IPS DF 4.7 (cell line): Measurements from ENCODE around the gene OPHN1.
"Not testable (repeated sequence)": the region's sequence is repeated elsewhere in the genome, so short reads cannot be mapped to it uniquely, and the experiment has no call there.

ENCODE experiments used
- DNase-seq: peaks from one replicate; pipeline ENCODE4 v3.0.0-alpha.2; 2013; ENCODE audit warnings: low spot score; ENCODE audit errors: extremely low read depth

Gene OPHN1

DNA sequence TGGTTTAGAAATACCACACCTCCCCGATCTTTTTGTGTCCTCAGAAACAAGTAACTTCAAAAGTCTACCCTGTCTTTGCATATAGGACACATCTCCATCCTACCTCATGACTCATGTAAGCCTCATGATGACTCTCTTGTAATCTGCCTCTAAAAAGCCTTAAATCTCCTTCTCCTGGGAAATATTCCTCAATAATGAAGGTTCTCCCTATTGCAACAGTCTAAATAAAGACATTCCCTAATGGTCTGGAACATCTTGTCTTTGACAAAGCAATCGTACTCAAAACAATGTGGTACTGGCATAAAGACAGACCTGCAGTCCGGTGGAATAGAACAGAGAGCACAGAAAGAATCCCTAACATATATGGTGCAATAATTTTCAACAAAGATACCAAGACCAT is 257.7 kb downstream of the OPHN1 start:
- no peak for DNase-seq

DNA sequence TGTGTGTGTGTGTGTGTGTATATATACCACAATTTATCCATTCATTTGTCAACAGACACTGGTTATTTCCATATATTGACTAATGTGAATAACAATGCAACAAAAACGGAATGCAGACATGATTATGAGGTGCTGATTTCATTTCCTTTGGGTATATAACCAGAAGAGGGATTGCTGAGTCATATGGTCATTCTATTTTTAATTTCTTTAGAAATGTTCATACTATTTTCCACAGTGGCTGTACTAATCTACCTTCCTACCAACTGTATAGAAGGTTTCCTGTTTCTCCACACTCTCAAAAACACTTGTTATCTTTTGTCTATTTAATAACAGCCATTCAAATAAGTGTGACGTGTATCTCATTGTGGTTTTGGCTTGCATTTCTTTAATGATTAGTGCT is 269.9 kb downstream of the OPHN1 start:
- DNase-seq: no peak

DNA sequence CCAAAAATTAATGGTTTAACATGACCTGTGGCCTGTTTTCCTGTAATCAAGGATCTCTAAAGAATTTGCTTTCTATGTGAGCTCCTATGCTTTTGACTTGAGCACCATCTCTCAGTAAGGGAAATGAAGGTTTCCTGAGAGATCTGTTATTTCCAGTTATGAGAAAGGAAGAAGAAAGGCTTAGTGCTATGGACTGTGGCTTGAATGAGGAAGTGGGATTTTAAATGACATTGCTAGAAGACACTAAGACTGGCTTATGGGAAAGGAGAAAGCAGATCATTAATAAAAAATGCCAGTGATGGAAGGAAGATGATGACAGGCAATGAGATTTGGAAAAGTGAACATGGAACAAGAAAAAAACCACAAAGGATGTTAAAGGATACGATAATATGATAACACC is 285.4 kb downstream of the OPHN1 start:
- no peak for DNase-seq

DNA sequence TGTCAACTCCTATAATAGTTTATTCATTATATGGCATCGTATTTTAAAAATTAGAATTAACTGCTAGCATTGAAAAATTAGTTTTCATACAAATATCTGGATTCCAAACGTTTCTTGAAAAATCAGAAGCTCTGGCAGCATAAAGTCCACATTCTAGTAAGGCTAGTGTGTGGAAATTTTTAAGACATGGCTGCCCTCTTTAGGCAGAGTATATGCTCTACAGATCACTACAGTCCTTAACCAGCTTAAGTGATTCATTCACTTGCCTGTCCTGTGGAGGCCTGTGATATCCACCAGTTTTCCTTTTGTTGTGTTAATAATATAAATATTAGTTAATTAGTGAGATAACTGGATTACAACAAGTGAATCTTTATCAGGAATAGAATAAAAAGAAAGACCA is 287.2 kb downstream of the OPHN1 start:
- DNase-seq: no peak

DNA sequence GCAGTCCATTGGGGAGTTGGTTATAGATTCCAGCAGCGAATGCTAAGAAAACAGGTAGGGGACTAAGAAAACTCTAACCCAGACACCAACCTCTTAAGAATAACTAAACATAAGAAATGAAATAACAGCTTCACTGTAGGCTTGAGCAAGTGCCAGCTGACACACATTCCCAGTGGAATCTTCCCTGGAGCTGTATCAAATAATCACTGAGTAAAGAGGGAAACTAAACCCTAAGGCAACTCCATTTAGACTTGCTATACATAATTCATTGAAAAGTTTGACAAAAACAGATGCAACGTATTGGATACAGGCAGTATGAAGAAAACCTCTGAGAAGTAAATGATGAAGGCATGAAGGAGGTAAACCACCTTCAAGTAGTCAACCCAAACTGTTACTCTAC is 293.5 kb downstream of the OPHN1 start:
- no peak for DNase-seq

DNA sequence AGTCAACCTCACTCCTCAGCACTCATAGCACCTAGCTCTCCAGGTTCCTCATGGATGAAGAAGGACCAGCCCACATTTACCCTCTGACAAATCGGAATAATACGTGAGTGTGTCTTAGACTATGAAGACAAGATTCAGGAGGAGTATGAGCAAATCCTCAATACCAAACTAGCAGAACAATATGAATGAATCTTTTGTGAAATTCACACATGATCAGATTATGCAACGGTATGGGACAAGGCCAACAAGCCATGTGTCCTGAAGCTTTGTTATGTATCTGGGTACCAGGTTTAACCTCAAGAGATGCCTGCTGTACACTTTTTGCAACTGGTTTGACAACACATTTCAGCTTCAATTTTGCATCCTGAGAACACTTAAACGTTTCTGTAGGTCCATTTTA is 300.1 kb downstream of the OPHN1 start:
- DNase-seq: no peak

DNA sequence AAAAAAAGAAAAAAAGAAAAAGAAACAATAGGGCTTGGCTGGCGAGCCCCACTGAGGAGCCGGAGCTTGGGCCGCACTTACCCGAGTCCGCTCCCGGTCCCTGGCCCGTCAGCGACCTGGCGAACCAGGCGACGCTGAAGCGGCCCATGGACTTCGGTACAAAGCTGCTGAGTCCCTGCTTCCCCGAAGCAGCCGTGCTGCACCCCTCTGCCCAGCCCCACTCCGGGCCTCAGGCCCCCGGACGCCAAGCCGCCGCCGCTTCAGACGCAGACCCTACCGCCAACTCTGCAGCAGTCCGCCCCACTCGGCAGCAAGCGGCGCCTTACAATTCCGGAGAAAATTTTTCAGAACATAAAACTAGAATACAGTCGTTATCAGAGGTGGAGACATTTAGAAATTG is 300.5 kb downstream of the OPHN1 start:
- no peak for DNase-seq

DNA sequence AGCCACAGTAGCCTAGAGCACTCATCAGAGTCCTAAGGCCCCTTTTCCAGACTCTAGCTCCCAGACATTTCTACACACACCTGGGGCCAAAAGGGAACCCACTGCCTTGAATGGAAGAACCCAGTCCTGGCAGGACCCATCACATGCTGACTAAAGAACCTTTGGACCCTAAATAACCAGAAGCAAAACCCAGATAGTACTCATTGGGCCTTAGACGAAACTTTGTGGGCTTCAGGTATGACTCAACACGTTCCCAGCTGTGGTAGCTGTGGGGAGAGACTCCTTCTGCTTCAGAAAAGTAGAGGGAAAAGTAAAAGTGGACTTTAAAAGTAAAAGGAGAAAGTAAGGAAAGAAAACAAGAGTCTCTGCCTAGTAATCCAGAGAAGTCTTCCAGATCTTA is 311.5 kb downstream of the OPHN1 start:
- DNase-seq: no peak

DNA sequence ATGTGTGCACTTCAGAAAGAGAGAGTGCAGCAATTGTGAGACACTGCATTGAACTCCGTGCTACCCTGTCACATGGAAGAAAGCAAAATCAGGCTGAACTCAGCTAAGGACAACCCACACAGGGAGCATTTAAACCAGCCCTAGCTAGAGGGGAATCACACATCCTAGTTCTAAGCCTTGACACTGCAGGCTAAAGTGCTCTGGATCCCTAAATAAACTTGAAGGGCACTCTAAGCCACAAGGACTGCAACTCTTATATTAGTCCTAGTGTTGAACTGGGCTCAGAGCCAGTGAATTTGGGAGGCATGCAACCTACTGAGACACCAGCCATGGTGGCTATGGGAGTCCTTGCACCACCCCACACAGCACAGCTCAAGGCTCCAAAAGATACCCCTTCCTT is 311.9 kb downstream of the OPHN1 start:
- DNase-seq: no peak

DNA sequence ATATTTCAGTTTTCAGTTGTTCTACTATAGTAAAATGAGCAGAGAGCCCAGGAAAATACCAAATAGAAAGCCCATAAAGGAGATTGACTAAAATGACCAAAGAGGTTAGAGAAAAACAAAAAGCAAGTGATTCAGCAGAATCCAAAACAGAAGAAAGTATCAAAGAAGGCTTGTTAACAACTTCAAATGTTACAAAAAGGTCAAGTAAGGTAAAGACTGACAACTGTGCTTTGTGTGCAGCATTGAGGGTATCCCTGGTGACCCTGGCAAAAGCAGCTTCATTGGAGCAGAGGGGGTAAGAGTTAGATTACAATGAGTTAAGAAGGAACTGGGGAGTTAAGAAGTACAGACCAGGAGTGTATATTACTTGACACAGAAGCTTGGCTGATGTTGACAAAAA is 317.9 kb downstream of the OPHN1 start:
- no peak for DNase-seq

DNA sequence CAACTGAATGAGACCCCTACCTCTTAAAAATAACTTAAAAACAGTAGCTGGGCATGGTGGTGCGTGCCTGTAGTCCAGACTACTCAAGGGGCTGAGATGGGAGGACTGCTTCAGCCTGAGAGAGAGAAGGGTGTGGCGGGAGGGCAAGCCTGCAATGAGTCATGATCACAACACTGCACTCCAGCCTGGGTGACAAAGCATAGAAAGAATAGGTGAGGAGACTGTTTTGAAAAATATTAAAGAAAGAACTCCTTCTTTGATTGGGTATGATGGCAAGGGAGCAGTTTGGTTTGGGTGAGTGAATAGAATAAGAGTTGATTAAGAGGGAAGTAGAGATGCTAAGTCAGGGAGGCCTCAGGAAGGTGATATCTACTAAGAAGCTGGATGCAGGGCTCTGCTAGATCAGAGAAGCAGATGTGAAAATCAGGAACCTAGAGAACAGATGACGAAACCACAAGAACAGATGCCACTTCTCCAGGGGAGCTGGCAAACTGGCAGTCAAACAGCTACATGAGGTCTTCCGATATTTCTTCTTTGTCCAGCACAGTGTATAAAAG is 318.6 kb downstream of the OPHN1 start:
- no peak for DNase-seq

DNA sequence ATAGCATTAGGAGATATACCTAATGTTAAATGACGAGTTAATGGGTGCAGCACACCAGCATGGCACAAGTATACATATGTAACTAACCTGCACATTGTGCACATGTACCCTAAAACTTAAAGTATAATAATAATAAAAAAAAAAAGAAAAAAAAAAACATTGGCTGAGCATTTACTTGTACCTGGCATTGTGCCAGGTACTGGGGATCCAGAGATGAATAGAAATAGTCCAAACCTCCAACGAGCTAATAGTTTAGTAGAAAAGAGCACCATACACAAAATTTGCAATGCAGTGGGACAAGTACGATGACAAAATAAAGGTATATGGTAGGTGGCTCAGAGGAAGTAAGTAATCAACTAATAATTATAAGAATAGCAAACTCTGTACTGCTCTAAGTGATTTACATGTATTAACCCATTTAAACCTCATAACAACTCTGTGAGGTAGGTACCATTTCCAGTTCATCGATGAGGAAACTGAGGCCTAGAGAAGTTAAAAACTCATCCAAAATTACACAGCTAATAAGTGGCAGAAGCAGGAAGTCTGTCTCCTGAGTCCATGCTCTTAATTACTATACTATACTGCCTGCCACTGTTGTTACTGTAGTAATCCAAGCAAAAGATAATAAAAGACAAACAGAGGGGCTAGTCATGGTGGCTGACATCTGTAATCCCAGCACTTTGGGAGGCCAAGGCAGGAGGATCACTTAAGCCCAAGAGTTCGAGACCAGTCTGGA is 319.3 kb downstream of the OPHN1 start:
- no peak for DNase-seq

DNA sequence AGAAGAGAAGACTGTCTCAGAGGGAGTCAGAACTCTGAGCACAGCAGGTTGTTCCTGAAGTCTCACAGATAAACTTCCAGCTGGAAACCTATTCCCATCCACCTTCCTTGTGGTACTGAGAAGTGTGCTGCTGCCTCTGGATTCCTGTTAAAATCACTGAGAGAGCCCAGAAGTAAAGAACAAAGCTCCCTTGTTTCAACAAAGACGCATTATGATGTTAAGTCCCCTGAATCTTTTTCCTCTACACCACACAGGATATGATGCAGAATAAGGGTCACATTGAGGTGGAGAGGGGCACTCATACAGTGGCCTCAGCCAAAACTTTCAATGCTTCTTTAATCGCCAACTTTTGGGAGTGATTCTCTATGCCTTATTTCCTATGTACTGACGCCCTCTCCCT is 321.0 kb downstream of the OPHN1 start:
- no peak for DNase-seq

DNA sequence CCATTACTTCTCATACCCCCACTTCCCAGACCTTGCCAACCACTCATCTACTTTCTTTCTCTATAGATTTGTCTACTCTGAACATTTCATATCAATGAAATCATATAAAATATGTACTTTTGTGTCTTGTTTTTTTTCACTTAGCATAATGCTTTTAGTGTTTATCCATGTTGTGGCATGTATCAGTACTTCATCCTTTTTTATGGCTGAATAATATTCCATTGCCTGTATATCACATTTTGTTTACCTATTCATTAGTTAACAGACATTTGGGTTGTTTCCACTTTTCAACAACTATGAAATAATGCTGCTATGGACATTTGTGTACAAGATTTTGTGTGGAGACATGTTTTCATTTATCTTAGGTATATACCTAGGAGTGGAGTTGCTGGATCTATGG is 324.1 kb downstream of the OPHN1 start:
- no peak for DNase-seq

DNA sequence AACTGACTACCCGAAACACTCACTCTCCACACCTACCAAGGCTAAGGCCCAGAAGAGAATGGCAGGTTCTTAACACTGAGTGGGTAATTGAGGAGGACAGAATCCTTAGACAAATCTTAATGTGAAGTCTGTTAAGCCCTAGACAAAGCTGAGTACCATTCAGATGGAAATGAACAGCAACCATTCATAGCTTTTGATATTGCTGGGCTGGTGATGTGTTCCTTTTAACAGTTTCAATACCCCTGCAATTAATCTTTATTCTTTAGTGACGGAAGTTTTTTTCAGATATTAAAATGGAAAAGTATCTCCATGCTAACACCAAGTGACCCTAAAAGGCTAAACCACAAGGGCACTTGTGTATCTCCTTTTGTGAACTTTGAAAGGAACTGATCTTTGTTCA is 334.9 kb downstream of the OPHN1 start:
- no peak for DNase-seq

DNA sequence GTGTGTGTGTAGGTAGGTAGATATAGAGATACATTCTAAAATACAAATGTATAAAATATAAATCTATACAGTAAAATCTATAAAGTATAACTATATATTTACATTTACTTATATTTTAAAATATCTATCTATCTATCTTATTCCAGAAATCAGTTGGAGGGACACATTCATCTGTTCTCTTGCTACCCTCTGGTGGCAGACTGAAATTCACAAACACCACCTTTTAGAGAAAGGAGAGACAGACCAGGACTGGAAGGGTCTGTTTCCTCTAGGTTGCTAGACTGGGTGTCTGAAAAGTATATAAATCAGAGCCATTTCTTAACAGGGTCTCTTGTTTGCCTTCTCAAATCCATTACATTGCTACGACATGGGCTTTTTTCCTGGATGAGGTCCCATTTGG is 343.0 kb downstream of the OPHN1 start:
- DNase-seq: no peak

DNA sequence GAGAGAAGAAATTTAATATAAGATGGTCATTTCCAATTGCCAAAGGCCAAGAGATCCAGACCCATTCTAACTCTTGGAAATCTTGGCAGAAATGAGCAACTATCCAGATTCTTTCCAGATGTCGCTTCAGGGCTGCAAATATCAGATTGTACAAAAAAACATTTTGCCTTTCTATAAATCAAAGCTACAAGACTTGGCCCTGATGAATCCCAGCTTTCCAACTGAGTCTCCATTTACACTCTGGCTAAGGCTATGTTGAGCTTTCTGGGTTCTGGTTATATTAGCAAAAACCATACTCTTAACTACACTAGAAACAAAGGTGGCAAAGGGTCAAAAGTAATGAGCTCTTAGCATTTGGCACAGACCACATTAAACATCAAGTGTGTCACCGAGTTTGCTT is 345.8 kb downstream of the OPHN1 start:
- no peak for DNase-seq

DNA sequence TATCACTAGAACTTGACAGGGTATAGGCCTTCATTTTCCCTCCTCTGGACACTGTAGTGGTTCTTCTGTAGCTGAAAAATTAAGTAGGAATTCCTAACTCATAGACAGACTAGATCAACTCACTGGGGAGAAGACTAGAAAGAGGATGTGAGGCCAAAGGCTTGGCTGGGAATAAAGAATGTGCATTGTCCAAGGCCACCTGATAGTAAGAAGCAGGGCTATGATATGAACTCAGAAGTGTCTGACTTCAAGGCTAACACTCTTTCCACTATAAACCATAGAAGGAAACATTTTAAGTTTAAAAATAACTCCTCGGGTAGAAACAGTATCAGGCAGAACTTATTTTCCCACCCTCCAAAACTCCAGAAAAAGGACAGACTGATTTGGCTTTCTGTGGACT is 346.6 kb downstream of the OPHN1 start:
- DNase-seq: no peak

DNA sequence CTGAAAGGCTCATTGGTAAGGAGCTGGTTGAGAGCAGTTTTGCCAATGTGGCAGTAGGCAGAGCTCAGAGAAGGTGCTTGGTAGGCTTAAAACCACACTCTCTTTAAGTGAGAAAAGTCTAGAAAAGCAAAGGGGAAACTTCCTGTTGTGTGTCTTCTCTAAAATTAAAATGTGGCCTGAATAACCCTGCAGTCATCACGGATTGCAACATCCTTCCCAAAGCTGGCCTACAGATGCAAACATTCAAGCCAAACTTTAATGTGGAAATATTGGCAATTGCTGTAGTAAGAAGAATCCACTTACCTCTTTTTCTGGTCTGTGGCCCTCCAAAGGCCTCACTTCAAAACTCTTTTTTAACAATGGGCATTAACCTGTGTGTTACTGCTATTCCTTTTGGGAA is 348.5 kb downstream of the OPHN1 start:
- no peak for DNase-seq

DNA sequence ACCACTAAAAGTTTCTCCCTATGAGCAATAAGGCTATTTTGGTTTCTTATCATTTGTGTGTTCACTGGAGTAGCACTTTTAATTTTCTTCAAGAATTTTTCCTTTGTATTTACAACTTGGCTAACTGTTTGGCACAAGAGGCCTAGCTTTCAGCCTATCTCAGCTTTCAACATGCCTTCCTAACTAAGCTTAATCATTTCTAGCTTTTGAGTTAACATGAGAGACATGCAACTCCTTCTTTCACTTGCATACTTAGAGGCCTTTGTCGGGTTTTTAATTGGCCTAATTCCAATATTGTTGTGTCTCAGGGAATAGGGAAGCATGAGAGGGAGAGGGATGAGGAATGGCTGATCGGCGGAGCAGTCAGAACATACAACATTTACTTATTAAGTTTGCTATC is 349.8 kb downstream of the OPHN1 start:
- DNase-seq: no peak

DNA sequence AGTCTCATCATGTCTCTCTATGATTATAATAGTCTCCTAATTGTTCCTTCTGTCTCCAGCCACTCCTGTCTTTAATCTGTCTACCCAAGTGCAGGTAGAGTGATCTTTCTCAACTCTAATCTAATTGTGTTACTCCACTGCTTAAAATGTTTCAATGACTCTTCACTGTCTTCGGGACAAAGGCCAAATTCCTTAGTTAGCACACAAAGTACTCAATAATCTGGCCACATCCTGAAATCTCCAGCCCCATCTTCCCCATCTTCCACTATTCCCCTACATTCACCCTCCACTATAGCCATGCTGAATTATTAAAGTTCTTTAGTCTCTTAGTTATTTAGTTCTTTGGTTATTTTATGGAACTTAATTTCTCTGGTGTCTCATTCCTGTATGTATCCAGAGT is 353.3 kb downstream of the OPHN1 start:
- no peak for DNase-seq

DNA sequence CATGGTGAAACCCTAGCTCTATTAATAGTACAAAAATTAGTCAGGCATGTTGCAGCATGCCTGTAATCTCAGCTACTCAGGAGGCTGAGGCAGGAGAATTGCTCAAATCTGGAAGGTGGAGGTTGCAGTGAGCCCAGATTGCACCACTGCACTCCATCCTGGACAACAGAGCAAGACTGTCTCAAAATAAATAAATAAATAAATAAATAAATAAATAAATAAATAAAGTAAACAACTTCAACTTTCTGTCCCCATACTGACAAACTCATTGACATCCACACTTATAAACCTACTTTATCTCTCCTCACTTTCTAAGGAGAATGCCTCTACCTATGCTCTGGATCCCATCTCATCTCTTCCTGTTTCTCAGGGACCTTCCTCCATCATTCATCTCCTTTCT is 354.5 kb downstream of the OPHN1 start:
- not testable (repeated sequence) for DNase-seq

DNA sequence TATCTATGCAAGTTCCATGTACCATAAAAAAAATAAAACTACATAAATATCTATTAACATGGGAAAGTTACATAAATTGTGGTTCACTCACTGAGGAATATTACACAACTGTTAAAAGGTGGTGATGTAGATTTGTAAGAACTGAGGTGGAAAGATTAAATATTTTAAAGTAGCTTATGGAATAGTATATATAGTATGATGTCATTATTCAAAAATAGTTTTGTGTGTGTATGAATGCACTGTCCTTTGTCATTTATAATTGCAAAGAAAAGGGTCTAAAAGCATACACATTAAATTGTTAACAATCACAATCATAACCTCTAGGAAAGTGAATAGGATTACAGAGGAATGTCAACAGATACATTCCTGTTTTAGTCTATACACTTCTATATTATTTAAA is 355.9 kb downstream of the OPHN1 start:
- no peak for DNase-seq

DNA sequence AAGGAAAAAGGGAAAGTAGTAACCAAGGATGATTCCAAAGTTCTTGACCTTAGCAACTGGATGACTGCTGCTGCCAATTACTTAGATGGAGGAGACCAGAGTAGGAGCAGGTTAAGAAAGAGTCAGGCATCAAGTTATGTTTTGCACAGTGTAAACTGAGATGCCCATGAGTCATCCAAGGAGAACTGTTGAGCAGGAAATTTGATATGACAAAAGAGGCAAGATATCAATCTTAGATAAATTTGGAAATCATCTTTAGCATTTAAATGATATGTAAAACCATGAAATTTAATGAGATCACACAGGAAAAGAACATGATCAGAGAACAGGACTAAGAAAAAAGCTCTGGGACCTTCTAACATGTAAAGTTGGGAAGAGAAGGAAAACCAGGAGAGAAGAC is 361.3 kb downstream of the OPHN1 start:
- DNase-seq: no peak
